K562 (cell line): ENCODE data around the gene ARHGAP18. TPM values are rescaled to one million over a fixed set of nuclear protein-coding genes. Genes with fewer than 3 reads are reported as not detected.

ENCODE experiments used
- ATAC-seq: fragments of 200-7000 bp; cut with Tn5 transposase; 3 replicates; pipeline ENCODE4 v1.9.1; 2020; ENCODE audit warnings: moderate library complexity
- BruUV-seq: library from RNA; stranded (reverse); fragments of 400-500 nt; replicated peaks from 2 replicates; lab custom pipeline; 2021; lab: Mats Ljungman, UMichigan
- CTCF ChIA-PET: fragments of 300-600 bp; formaldehyde crosslinking; extraction: SDS; loops from one replicate; lab custom pipeline; 2021; ENCODE audit warnings: low intra/inter-chr PET ratio; lab: Yijun Ruan, JAX
- POLR2A ChIA-PET: fragments of 300-600, 350-650 bp; sonication (Branson Sonifier 250); formaldehyde crosslinking; extraction: SDS; loops from one replicate; lab custom pipeline; 2021; ENCODE audit warnings: antibody characterized with exemption, inconsistent platforms; lab: Yijun Ruan, JAX
- DNase-seq, 4 experiments: peaks; one replicate each; pipeline versions ENCODE4 v3.0.0 to v3.0.0-alpha.2; 2011 to 2018; ENCODE audit warnings: low spot score in 3 of 4, mixed read lengths in 3 of 4; ENCODE audit errors: extremely low read depth in 1 of 4
- FAIRE-seq: peaks from 2 replicates; lab custom pipeline; 2011; peaks lifted over from hg19 to GRCh38; lab: Jason Lieb, UNC
- H2AFZ ChIP-seq: 2 replicates; pipeline ENCODE4 v1.6.0; 2011; ENCODE audit warnings: low read depth, low read length, control low read depth, inconsistent platforms
- H3K27ac ChIP-seq: fragments of 200-600 bp; 3 replicates; pipeline ENCODE4 v1.8.0; 2011; ENCODE audit warnings: low read depth, mild to moderate bottlenecking, control low read depth, inconsistent platforms, low read length, moderate library complexity, mixed read lengths; ENCODE audit errors: extremely low read depth
- H3K27me3 ChIP-seq, 2 experiments: fragments of 300-600 bp in 1 of 2; 2 replicates in 1 of 2; 3 replicates in 1 of 2; pipeline versions ENCODE4 v1.6.0 to v1.8.0; 2011; ENCODE audit warnings: inconsistent platforms in 2 of 2, low read length in 2 of 2, mild to moderate bottlenecking in 1 of 2, mixed read lengths in 1 of 2, moderate library complexity in 1 of 2; ENCODE audit not compliant: control insufficient read depth in 2 of 2, insufficient read depth in 2 of 2
- H3K36me3 ChIP-seq: fragments of 300-600 bp; 3 replicates; pipeline ENCODE4 v1.8.0; 2011; ENCODE audit warnings: mild to moderate bottlenecking, low read length, inconsistent platforms; ENCODE audit not compliant: control insufficient read depth, insufficient read depth
- H3K4me1 ChIP-seq, 2 experiments: fragments of 200-600 bp in 1 of 2; replicated peaks in 1 of 2; 2 replicates in 1 of 2; 3 replicates in 1 of 2; pipeline versions ENCODE4 v1.5.1 to v1.8.0; 2011; ENCODE audit warnings: inconsistent platforms in 2 of 2, low read length in 2 of 2, mild to moderate bottlenecking in 1 of 2, mixed read lengths in 1 of 2, moderate library complexity in 1 of 2; ENCODE audit not compliant: control insufficient read depth in 2 of 2, insufficient read depth in 2 of 2
- H3K4me2 ChIP-seq: 2 replicates; pipeline ENCODE4 v1.6.1; 2011; ENCODE audit warnings: low read length, control low read depth, inconsistent platforms, mixed read lengths; ENCODE audit not compliant: insufficient read depth
- H3K4me3 ChIP-seq: fragments of 200-600 bp; sonication (generic), shearing (Covaris generic); 2 replicates; pipeline ENCODE4 v1.5.1; 2016; ENCODE audit warnings: control low read depth, inconsistent platforms
- H3K79me2 ChIP-seq: fragments of 200-600 bp; 3 replicates; pipeline ENCODE4 v1.8.0; 2011; ENCODE audit warnings: low read length, inconsistent platforms; ENCODE audit not compliant: control insufficient read depth, insufficient read depth
- H3K9ac ChIP-seq, 2 experiments: 2 replicates each; pipeline versions ENCODE4 v1.6.0 to v1.6.1; 2011; ENCODE audit warnings: low read depth in 2 of 2, low read length in 2 of 2, control low read depth in 1 of 2, inconsistent platforms in 1 of 2, mild to moderate bottlenecking in 1 of 2, mixed read lengths in 1 of 2; ENCODE audit not compliant: insufficient read depth in 1 of 2
- H3K9me1 ChIP-seq: one replicate; pipeline ENCODE4 v1.6.0; 2011; ENCODE audit warnings: inconsistent platforms, mild to moderate bottlenecking, low read length, moderate library complexity; ENCODE audit not compliant: control insufficient read depth, insufficient read depth
- H3K9me3 ChIP-seq: replicated peaks from 2 replicates; pipeline ENCODE4 v1.5.1; 2011; ENCODE audit warnings: low read depth, low read length, inconsistent platforms; ENCODE audit not compliant: control insufficient read depth, insufficient read depth
- H4K20me1 ChIP-seq: replicated peaks from 2 replicates; pipeline ENCODE4 v1.6.1; 2011; ENCODE audit warnings: low read length, inconsistent platforms, mixed read lengths; ENCODE audit not compliant: control insufficient read depth, insufficient read depth
- ADNP ChIP-seq: fragments of 200-800 bp; sonication (Bioruptor generic); IDR thresholded peaks from 2 replicates; pipeline ENCODE4 v1.6.1; 2016; ENCODE audit warnings: missing genetic modification characterization, missing compliant biosample characterization
- ARID4B ChIP-seq: sonication (generic); formaldehyde crosslinking; IDR thresholded peaks from 2 replicates; pipeline ENCODE4 v1.8.0; 2022; ENCODE audit warnings: mild to moderate bottlenecking, missing genetic modification reagents
- ELF1 ChIP-seq: fragments of 200-800 bp; sonication (Bioruptor generic); IDR thresholded peaks from 2 replicates; pipeline ENCODE4 v1.6.1; 2016; ENCODE audit warnings: missing genetic modification characterization, missing compliant biosample characterization
- KLF10 ChIP-seq: fragments of 250-450 bp; sonication (Bioruptor Pico); IDR thresholded peaks from 2 replicates; pipeline ENCODE4 v1.6.1; 2021; ENCODE audit warnings: matching md5 sums
- MYBL2 ChIP-seq, 2 experiments: fragments of 450-650 bp in 1 of 2; sonication (generic) in 1 of 2; formaldehyde crosslinking in 1 of 2; IDR thresholded peaks; 2 replicates each; pipeline versions ENCODE4 v1.6.1 to v1.8.1; 2017 to 2022; ENCODE audit warnings: borderline replicate concordance in 1 of 2, inconsistent platforms in 1 of 2, low read depth in 1 of 2, mild to moderate bottlenecking in 1 of 2, missing genetic modification reagents in 1 of 2, moderate library complexity in 1 of 2
- NKRF ChIP-seq: fragments of 450-650 bp; IDR thresholded peaks from 2 replicates; pipeline ENCODE4 v1.6.1; 2016; ENCODE audit warnings: borderline replicate concordance
- RFX1 ChIP-seq: fragments of 450-650 bp; IDR thresholded peaks from 2 replicates; pipeline ENCODE4 v1.6.1; 2016; ENCODE audit warnings: mild to moderate bottlenecking, moderate library complexity
- SMC3 ChIP-seq: conservative IDR thresholded peaks from 2 replicates; pipeline ENCODE4 v1.6.1; 2011; ENCODE audit warnings: low read depth, low read length, improper control_type of control experiment; ENCODE audit not compliant: insufficient read depth
- ZBTB43 ChIP-seq: sonication (generic); formaldehyde crosslinking; IDR thresholded peaks from 2 replicates; pipeline ENCODE4 v1.8.0; 2023; ENCODE audit warnings: mild to moderate bottlenecking, missing genetic modification reagents
- ZNF217 ChIP-seq: sonication (generic); formaldehyde crosslinking; IDR thresholded peaks from 2 replicates; pipeline ENCODE4 v1.8.0; 2022; ENCODE audit warnings: mild to moderate bottlenecking, missing genetic modification reagents
- ZNF445 ChIP-seq: fragments of 250-450 bp; sonication (Bioruptor Pico); IDR thresholded peaks from 2 replicates; pipeline ENCODE4 v1.4.0; 2020; ENCODE audit warnings: low read depth, mild to moderate bottlenecking, moderate library complexity
- ZNF512 ChIP-seq: IDR thresholded peaks from 2 replicates; pipeline ENCODE4 v1.6.1; 2016; ENCODE audit warnings: missing genetic modification characterization, missing compliant biosample characterization
- WGBS: fragments of 100-300 bp; shearing (Covaris generic); methylation state at CpG from one replicate; pipeline ENCODE4 v1.1.6; 2016; ENCODE audit warnings: low coverage, mixed read lengths; ENCODE audit not compliant: insufficient coverage; ENCODE audit errors: missing lambda C conversion rate; 5-methylcytosine and 5-hydroxymethylcytosine counted together
- in situ Hi-C: fragments of 300-500 bp; cut with MboI; formaldehyde crosslinking; loops from 4 replicates; pipeline ENCODE4 v1.15.0; 2018; ENCODE audit warnings: inconsistent platforms, mixed read lengths
- intact Hi-C: fragments of 100-400 bp; cut with micrococcal nuclease; formaldehyde crosslinking; loops from 2 replicates; pipeline ENCODE4 v1.14.2; 2022
- polyA plus RNA-seq, 8 experiments: library from polyadenylated mRNA; depleted of rRNA in 4 of 8; stranded (reverse) in 5 of 8; unstranded in 3 of 8; fragments of >200 nt; fragmentation: Nextera tagmentation in 2 of 8; fragmentation: Illumina TruSeq in 1 of 8; extraction: Ambion mirVana in 2 of 8; extraction: Trizol in 1 of 8; gene quantifications; 2 replicates each; pipeline versions ENCODE4 v1.2.1 to v1.2.3, GENCODE V29; 2011 to 2014; ENCODE audit warnings: inconsistent platforms in 1 of 8, missing spikeins in 1 of 8
- total RNA-seq, 7 experiments: library from RNA; depleted of rRNA in 6 of 7; stranded (reverse); fragments of >200 nt in 6 of 7; fragmentation: Illumina TruSeq in 2 of 7; extraction: Trizol in 2 of 7; gene quantifications; 2 replicates each; pipeline versions ENCODE4 v1.2.1 to v1.2.3, GENCODE V29; 2011 to 2021; ENCODE audit warnings: low replicate concordance in 1 of 7

Gene ARHGAP18
- total and polyA plus RNA-seq, 9 of the 15 experiments (the other 6 are each of a cell fraction or from before 2014, with no cell fraction given), result 13.3 to 29.7 (median 21.1) TPM

GRCh38 chr6:129678463-129678862, 31.5 kb downstream of the ARHGAP18 start:
- peak overlapping the region in 1 of 2 experiments; percentile 33; a peak in 1 of 4 replicates for H3K9ac ChIP-seq
- H3K4me2 ChIP-seq, result peak overlapping the region; percentile 61
- peaks cover 7% of the 10 kb centered on the region; the same call in 1 of the 3 replicates for H3K36me3 ChIP-seq
- in situ Hi-C loops (no loop called here), intact Hi-C loops (no loop called here)
- peaks cover 86% of the 10 kb centered on the region for H3K79me2 ChIP-seq
- WGBS, result 19% methylated on average over 1 of the region's 1 CpG
- no TSS peak for BruUV-seq
- H3K9me3 ChIP-seq, result no peaks in the 10 kb centered on the region
- FAIRE-seq, result peak; percentile 19
- CTCF ChIA-PET, result no interaction called here
- peaks cover 18 to 65% of the 10 kb centered on the region in 2 experiments for H3K4me1 ChIP-seq
- H3K27ac ChIP-seq, result peak overlapping the region; percentile 71
- no peak for DNase-seq
- no peaks in the 10 kb centered on the region for H3K9me1 ChIP-seq
- ATAC-seq, result no peak
- H3K27me3 ChIP-seq, result no peaks in the 10 kb centered on the region
- no peak overlapping the region for H2AFZ ChIP-seq
- H4K20me1 ChIP-seq, result no peaks in the 10 kb centered on the region
- POLR2A ChIA-PET, result interaction anchor here (1.6 kb wide), 1 partner anchor 31 kb away, joined by 4 read pairs; the partner anchor contains the start of gene ARHGAP18
- no peak overlapping the region for H3K4me3 ChIP-seq
- TF ChIP-seq ZNF217 (no peak), ELF1 (tag) (no peak), KLF10 (CRISPR knock-in tag) (no peak), ZNF512 (tag) (no peak), ADNP (tag) (peak; percentile 39; the same call in 1 of the 2 replicates), ARID4B (CRISPR knock-in tag) (no peak), MYBL2 (IDR thresholded peaks at IDR 0.05; ENCODE audit: low read depth) (no peak), MYBL2 (CRISPR knock-in tag; IDR thresholded peaks at IDR 0.05; ENCODE audit: borderline replicate concordance) (no peak), ZNF445 (CRISPR knock-in tag) (no peak), ZBTB43 (CRISPR knock-in tag) (no peak), RFX1 (peak; percentile 20; the same call in 1 of the 2 replicates), SMC3 (no peak), NKRF (no peak)
